Measurements from ENCODE around the gene C12orf43. TPM values are rescaled to one million over a fixed set of nuclear protein-coding genes. Genes with fewer than 3 reads are reported as not detected.

Gene C12orf43
- total RNA-seq, 2 experiments from 2014 or later, result 19.4 to 19.6 TPM

GRCh38 chr12:120994059-120994458 is 22.2 kb downstream of the C12orf43 start:
- no peak overlapping the region for H3K27ac Mint-ChIP-seq
- POLR2A ChIA-PET, result no interaction called here
- DNase-seq, result no peak

DNA sequence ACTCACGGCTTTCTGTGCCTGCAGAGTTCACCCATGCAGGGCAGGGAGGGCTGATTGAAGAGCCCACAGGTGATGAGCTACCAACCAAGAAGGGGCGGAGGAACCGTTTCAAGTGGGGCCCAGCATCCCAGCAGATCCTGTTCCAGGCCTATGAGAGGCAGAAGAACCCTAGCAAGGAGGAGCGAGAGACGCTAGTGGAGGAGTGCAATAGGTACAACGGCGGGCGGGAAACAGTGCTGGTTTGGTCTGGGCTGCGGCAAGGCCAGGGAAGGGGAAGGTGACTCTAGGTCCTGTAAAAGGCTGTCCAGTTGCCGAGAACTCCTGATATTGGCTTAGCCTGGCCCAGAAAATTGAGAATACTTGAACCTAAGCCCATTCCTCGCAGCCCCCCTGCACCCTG is 22.8 kb downstream of the C12orf43 start:
- H3K27ac Mint-ChIP-seq, result no peak overlapping the region
- no peaks in the 10 kb centered on the region for H3K4me1 Mint-ChIP-seq (ENCODE audit: low read depth)
- H3K4me3 Mint-ChIP-seq, result no peak overlapping the region
- intact Hi-C loops (cut with micrococcal nuclease), result no loop called here
- DNase-seq, result no peak
- POLR2A ChIA-PET, result no interaction called here
- no peaks in the 10 kb centered on the region for H3K9me3 Mint-ChIP-seq
- CTCF ChIA-PET, result interaction anchor here (0.7 to 1.5 kb wide), 2 partner anchors 103 to 353 kb away, joined by 3 to 4 read pairs; partner anchors contain the start of gene CABP1
- H3K27me3 Mint-ChIP-seq, result peaks cover 8% of the 10 kb centered on the region
- no peaks in the 10 kb centered on the region for H3K36me3 Mint-ChIP-seq

More at GRCh38 chr12:120994059-120994458, 22.2 kb downstream of the C12orf43 start:
- intact Hi-C loops (cut with micrococcal nuclease), result no loop called here
- CTCF ChIA-PET, result interaction anchor here (1.5 kb wide), 1 partner anchor 102 kb away, joined by 4 read pairs; no protein-coding TSS in a partner anchor
- Mint-ChIP-seq H3K27me3 (peaks cover 5% of the 10 kb centered on the region), H3K36me3 (no peaks in the 10 kb centered on the region), H3K4me3 (no peak overlapping the region), H3K9me3 (no peaks in the 10 kb centered on the region), H3K4me1 (ENCODE audit: low read depth) (no peaks in the 10 kb centered on the region)

- CTCF ChIA-PET, result interaction anchor here (0.7 to 1.5 kb wide), 6 partner anchors 12 to 352 kb away, joined by 3 to 7 read pairs (median 3); partner anchors contain the start of gene CABP1
- no peak overlapping the region for H3K27ac Mint-ChIP-seq
- POLR2A ChIA-PET, result no interaction called here
Measured at GRCh38 chr12:120992989-120993388, 23.3 kb downstream of the C12orf43 start.

DNA sequence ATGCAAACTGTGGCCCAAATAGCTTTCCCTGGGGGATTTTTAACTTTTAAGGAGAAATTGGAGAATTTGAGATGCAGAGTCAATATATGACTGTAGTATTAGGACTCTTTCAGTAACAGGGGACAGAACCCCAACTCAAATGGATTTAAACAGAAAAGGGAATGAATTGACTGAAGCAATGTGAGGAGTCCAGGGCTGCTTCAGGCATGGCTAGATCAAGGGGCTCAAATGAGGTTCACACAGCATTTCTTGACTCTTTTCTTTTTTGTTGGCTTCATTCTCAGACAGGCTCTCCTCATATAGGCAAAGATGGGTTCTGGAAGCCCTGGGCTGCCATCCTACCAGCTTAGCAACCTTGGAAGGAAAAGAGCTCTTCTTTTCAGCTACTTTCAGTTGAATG is 24.3 kb downstream of the C12orf43 start:
- no peak for DNase-seq
- POLR2A ChIA-PET, result interaction anchor here (0.5 kb wide), 1 partner anchor 109 kb away, joined by 3 read pairs; no protein-coding TSS in a partner anchor
- CTCF ChIA-PET, result interaction anchor here (0.7 to 1.2 kb wide), 5 partner anchors 13 to 117 kb away, joined by 3 to 7 read pairs (median 3); no protein-coding TSS in a partner anchor
- no peaks in the 10 kb centered on the region for H3K4me1 Mint-ChIP-seq (ENCODE audit: low read depth)
- H3K4me3 Mint-ChIP-seq, result no peak overlapping the region
- intact Hi-C loops (cut with micrococcal nuclease), result no loop called here
- peaks cover 8% of the 10 kb centered on the region for H3K27me3 Mint-ChIP-seq
- H3K9me3 Mint-ChIP-seq, result no peaks in the 10 kb centered on the region
- H3K36me3 Mint-ChIP-seq, result no peaks in the 10 kb centered on the region
- H3K27ac Mint-ChIP-seq, result no peak overlapping the region

More at GRCh38 chr12:120992989-120993388, 23.3 kb downstream of the C12orf43 start:
- no peaks in the 10 kb centered on the region for H3K9me3 Mint-ChIP-seq
- no peak overlapping the region for H3K4me3 Mint-ChIP-seq
- H3K36me3 Mint-ChIP-seq, result no peaks in the 10 kb centered on the region
- H3K4me1 Mint-ChIP-seq (ENCODE audit: low read depth), result no peaks in the 10 kb centered on the region
- intact Hi-C loops (cut with micrococcal nuclease), result no loop called here
- no peak for DNase-seq
- peaks cover 8% of the 10 kb centered on the region for H3K27me3 Mint-ChIP-seq

DNA sequence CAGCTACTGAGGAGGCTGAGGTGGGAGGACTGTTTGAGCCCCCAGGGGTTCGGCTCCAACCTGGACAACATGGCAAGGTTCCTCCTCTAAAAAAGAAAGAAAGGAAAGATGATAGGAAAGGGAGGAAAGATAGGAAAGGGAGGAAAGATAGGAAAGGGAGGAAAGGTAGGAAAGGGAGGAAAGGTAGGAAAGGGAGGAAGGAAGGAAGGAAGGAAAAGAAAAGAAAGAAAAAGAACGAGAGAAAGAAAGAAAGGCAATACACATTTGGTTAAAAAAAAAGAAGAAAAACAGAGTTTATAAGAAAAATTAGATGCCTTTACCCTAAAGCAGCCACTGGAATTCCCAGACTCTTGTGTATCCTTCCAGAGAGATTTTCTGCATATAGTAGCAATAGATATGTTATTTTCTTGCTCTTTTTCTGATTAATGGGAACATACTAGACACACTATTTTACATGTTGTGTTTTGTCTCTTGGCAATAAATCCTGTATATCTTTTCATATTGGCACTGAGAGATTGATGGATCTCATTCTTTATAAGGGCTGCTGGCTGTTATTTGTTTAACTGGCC is 25.7 kb downstream of the C12orf43 start:
- peaks cover 7% of the 10 kb centered on the region for H3K27me3 Mint-ChIP-seq
- ChIA-PET CTCF (no interaction called here), POLR2A (no interaction called here)
- H3K4me1 Mint-ChIP-seq (ENCODE audit: low read depth), result no peaks in the 10 kb centered on the region
- no peak for DNase-seq
- H3K36me3 Mint-ChIP-seq, result no peaks in the 10 kb centered on the region
- no peaks in the 10 kb centered on the region for H3K9me3 Mint-ChIP-seq
- intact Hi-C loops (cut with micrococcal nuclease), result no loop called here
- no peak overlapping the region for H3K27ac Mint-ChIP-seq
- H3K4me3 Mint-ChIP-seq, result no peak overlapping the region

DNA sequence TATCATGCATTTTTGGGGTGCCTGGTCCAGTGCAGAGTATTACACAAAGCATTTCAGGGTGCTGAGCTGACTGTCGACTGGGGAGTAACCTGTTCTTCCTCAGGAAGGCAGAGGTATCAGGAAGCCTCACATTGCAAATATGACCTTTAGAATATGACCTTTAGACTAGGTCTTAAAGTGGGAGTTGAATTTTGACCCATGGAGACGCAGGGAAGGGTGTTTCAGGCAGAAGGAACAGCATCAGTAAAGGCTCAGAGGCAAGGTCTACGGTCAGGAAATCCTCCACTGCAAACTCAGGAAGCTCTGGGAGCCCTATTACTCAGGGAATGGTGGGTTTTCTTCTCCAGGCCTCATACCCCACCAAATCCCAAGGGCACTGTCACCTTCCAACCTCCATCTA is 26.6 kb downstream of the C12orf43 start:
- CTCF ChIA-PET, result interaction anchor here (0.9 to 1.5 kb wide), 3 partner anchors 15 to 71 kb away, joined by 3 read pairs; no protein-coding TSS in a partner anchor
- no peak for DNase-seq
- no peak overlapping the region for H3K4me3 Mint-ChIP-seq
- no peaks in the 10 kb centered on the region for H3K4me1 Mint-ChIP-seq (ENCODE audit: low read depth)
- intact Hi-C loops (cut with micrococcal nuclease), result no loop called here
- no peaks in the 10 kb centered on the region for H3K36me3 Mint-ChIP-seq
- no peaks in the 10 kb centered on the region for H3K9me3 Mint-ChIP-seq
- peaks cover 7% of the 10 kb centered on the region for H3K27me3 Mint-ChIP-seq
- no peak overlapping the region for H3K27ac Mint-ChIP-seq
- POLR2A ChIA-PET, result no interaction called here

GRCh38 chr12:120988658-120989057 is 27.6 kb downstream of the C12orf43 start:
- ChIA-PET POLR2A (no interaction called here), CTCF (interaction anchor here (1.3 to 1.5 kb wide), 2 partner anchors 16 to 72 kb away, joined by 3 read pairs; no protein-coding TSS in a partner anchor)
- H3K27me3 Mint-ChIP-seq, result peaks cover 7% of the 10 kb centered on the region
- no peaks in the 10 kb centered on the region for H3K4me1 Mint-ChIP-seq (ENCODE audit: low read depth)
- intact Hi-C loops (cut with micrococcal nuclease), result no loop called here
- no peak overlapping the region for H3K4me3 Mint-ChIP-seq
- no peaks in the 10 kb centered on the region for H3K36me3 Mint-ChIP-seq
- no peaks in the 10 kb centered on the region for H3K9me3 Mint-ChIP-seq
- DNase-seq, result no peak
- no peak overlapping the region for H3K27ac Mint-ChIP-seq

GRCh38 chr12:120988234-120988633 is 28.1 kb downstream of the C12orf43 start:
- Mint-ChIP-seq H3K36me3 (no peaks in the 10 kb centered on the region), H3K27me3 (peaks cover 7% of the 10 kb centered on the region), H3K9me3 (no peaks in the 10 kb centered on the region), H3K27ac (peak overlapping the region; percentile 54), H3K4me3 (no peak overlapping the region), H3K4me1 (ENCODE audit: low read depth) (no peaks in the 10 kb centered on the region)
- intact Hi-C loops (cut with micrococcal nuclease), result no loop called here
- no peak for DNase-seq
- CTCF ChIA-PET, result interaction anchor here (1.5 kb wide), 1 partner anchor 16 kb away, joined by 3 read pairs; no protein-coding TSS in a partner anchor
- POLR2A ChIA-PET, result no interaction called here

DNA sequence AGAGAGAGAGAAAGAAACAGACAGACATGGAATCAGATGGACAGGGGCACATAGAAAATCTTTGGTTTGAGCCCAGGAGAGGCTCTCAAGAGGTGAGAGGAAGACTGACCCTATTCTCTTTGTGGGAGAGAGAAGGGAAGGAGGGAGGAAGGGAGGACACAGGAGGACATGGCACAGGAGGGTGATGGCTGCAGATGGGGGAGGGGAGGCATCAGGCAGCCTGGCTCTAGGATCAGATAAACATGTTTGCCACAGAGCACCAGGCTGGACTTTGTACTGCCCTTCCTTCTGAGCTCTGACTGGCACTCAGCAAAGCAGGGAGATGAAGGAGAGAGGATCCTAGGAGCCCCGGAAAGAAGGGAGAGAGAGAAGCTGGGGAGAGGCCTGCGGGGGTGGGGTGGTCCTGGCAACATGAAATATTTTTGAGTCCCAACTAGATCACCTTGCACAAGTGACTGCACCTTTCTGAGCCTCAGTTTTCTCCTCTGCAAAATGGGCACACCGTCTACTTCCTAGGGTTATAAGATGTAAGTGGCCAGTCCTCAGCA is 31.9 kb downstream of the C12orf43 start:
- ChIA-PET CTCF (interaction anchor here (0.7 to 1.1 kb wide), 3 partner anchors 149 to 345 kb away, joined by 3 to 5 read pairs (median 4); no protein-coding TSS in a partner anchor), POLR2A (no interaction called here)
- Mint-ChIP-seq H3K27ac (no peak overlapping the region), H3K4me3 (no peak overlapping the region), H3K27me3 (peaks cover 3% of the 10 kb centered on the region), H3K4me1 (ENCODE audit: low read depth) (no peaks in the 10 kb centered on the region), H3K36me3 (no peaks in the 10 kb centered on the region), H3K9me3 (no peaks in the 10 kb centered on the region)
- DNase-seq, result no peak
- intact Hi-C loops (cut with micrococcal nuclease), result no loop called here

- Mint-ChIP-seq H3K4me1 (ENCODE audit: low read depth) (no peaks in the 10 kb centered on the region), H3K9me3 (no peaks in the 10 kb centered on the region), H3K36me3 (no peaks in the 10 kb centered on the region), H3K4me3 (no peak overlapping the region), H3K27ac (no peak overlapping the region), H3K27me3 (peaks cover 1% of the 10 kb centered on the region)
- intact Hi-C loops (cut with micrococcal nuclease), result no loop called here
- DNase-seq, result no peak
- ChIA-PET CTCF (interaction anchor here (0.9 to 1.1 kb wide), 2 partner anchors 336 to 344 kb away, joined by 3 to 4 read pairs; no protein-coding TSS in a partner anchor), POLR2A (no interaction called here)
Measured at GRCh38 chr12:120983759-120984158, 32.5 kb downstream of the C12orf43 start.

GRCh38 chr12:120982659-120983058 is 33.6 kb downstream of the C12orf43 start:
- ChIA-PET CTCF (interaction anchor here (0.7 to 3.3 kb wide), 2 partner anchors 11 to 125 kb away, joined by 3 to 9 read pairs; no protein-coding TSS in a partner anchor), POLR2A (no interaction called here)
- no peaks in the 10 kb centered on the region for H3K4me1 Mint-ChIP-seq (ENCODE audit: low read depth)

GRCh38 chr12:120981407-120981941 is 34.8 kb downstream of the C12orf43 start:
- Mint-ChIP-seq H3K9me3 (no peaks in the 10 kb centered on the region), H3K27ac (no peak overlapping the region), H3K4me1 (ENCODE audit: low read depth) (no peaks in the 10 kb centered on the region), H3K4me3 (no peak overlapping the region), H3K27me3 (no peaks in the 10 kb centered on the region), H3K36me3 (no peaks in the 10 kb centered on the region)
- ChIA-PET CTCF (interaction anchor here (3.3 kb wide), 1 partner anchor 10 kb away, joined by 9 read pairs; no protein-coding TSS in a partner anchor), POLR2A (no interaction called here)
- intact Hi-C loops (cut with micrococcal nuclease), result no loop called here
- DNase-seq, result no peak

More at GRCh38 chr12:120982659-120983058, 33.6 kb downstream of the C12orf43 start:
- Mint-ChIP-seq H3K27me3 (no peaks in the 10 kb centered on the region), H3K4me3 (no peak overlapping the region), H3K36me3 (no peaks in the 10 kb centered on the region), H3K27ac (no peak overlapping the region), H3K9me3 (no peaks in the 10 kb centered on the region)
- intact Hi-C loops (cut with micrococcal nuclease), result no loop called here
- DNase-seq, result no peak

All from activated CD4-positive, alpha-beta memory T cell treated with anti-CD3 and anti-CD28 coated beads for 36 hours (primary cell).